ENCODE results near the gene PDE1A. TPM values are rescaled to one million over a fixed set of nuclear protein-coding genes. Genes with fewer than 3 reads are reported as not detected.

Gene PDE1A
- total and polyA plus RNA-seq, 2 of the 4 experiments (the other 2 are of a cell fraction): 0.24 to 0.90 TPM

DNA sequence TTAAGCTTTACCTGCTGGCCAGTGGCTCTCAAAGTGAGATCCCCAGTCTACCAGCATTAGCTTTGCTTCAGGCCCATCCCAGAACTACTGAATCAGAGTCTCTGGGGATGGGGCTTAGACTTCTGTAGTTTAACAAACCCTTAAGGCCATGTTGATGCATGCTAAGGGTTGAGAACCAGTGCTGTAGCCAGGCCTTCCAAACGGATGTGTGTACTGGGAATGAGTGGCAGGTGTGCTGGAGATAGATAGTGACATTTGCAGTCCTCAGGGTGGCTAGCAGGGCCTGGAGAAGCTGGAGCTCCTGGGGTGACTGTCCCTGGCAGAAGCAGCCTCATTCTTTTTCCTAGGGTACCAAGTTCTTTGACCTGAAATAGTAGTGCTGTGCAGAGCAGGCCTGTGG, 292.6 kb downstream of the PDE1A start:
- Histone ChIP-seq H3K4ac (ENCODE audit: low read depth, low read length) (no peak overlapping the region), H3K56ac (ENCODE audit: extremely low read depth, insufficient read depth, low read length) (no peak overlapping the region), H3K18ac (ENCODE audit: low read depth, low read length) (no peak overlapping the region; the same call in 1 of the 2 replicates), H4K5ac (ENCODE audit: low read depth, low read length) (no peak overlapping the region), H4K20me1 (ENCODE audit: insufficient read depth, low read length) (no peaks in the 10 kb centered on the region), H2BK15ac (ENCODE audit: low read depth, low read length) (no peak overlapping the region), H2BK5ac (ENCODE audit: low read depth, low read length, poor library complexity, severe bottlenecking) (no peak overlapping the region), H2BK20ac (ENCODE audit: low read depth, low read length) (no peak overlapping the region), H2BK120ac (ENCODE audit: low read depth, low read length) (no peak overlapping the region; the same call in 1 of the 2 replicates), H3K23ac (ENCODE audit: low read depth, low read length) (no peak overlapping the region), H3K4me2 (ENCODE audit: low read depth, low read length) (no peak overlapping the region), H3K27me3 (ENCODE audit: control insufficient read depth, insufficient read depth, low read length) (no peaks in the 10 kb centered on the region), H4K8ac (ENCODE audit: low read depth in 2 of 2, low read length in 2 of 2) (no peak overlapping the region), H3K9me3 (ENCODE audit: control insufficient read depth, insufficient read depth, low read length) (no peaks in the 10 kb centered on the region), H3K36me3 (ENCODE audit: control insufficient read depth, insufficient read depth, low read length) (no peaks in the 10 kb centered on the region), H3K4me1 (ENCODE audit: control insufficient read depth, insufficient read depth, low read length) (peaks cover 10% of the 10 kb centered on the region), H2AK9ac (replicated peaks; ENCODE audit: low read depth, low read length, poor library complexity) (no peak overlapping the region), H2AFZ (replicated peaks; ENCODE audit: low read length, poor library complexity) (peak overlapping the region; percentile 36), H3K9ac (ENCODE audit: low read depth, low read length) (no peak overlapping the region), H3K14ac (replicated peaks; ENCODE audit: low read depth, low read length) (no peak overlapping the region; the same call in 1 of the 2 replicates), H3K9me1 (ENCODE audit: insufficient read depth, low read length) (0 out of 2 replicates have a peak, but pooled peaks cover 3% of the 10 kb centered on the region), H3K4me3 (ENCODE audit: insufficient read depth, low read depth, low read length) (no peak overlapping the region), H2AK5ac (ENCODE audit: low read depth, low read length) (no peak overlapping the region), H3K27ac (ENCODE audit: insufficient read depth, low read length) (no peak overlapping the region), H4K91ac (ENCODE audit: insufficient read depth, low read depth, low read length) (no peak overlapping the region), H3K79me1 (ENCODE audit: low read depth in 1 of 2, low read length in 2 of 2) (no peaks in the 10 kb centered on the region)
- ChIA-PET CTCF (no interaction called here), POLR2A (ENCODE audit: unreplicated experiment) (no interaction called here)
- ATAC-seq (ENCODE audit: low read depth) (no peak), DNase-seq (no peak)
- dilution Hi-C loops (cut with HindIII; ENCODE audit: low sequenced_read_pairs, unreplicated experiment) (no loop called here), in situ Hi-C loops (cut with MboI; ENCODE audit: low sequenced_read_pairs) (loop anchor here (25.0 kb wide), 1 partner anchor 547 kb away; no protein-coding TSS in a partner anchor), intact Hi-C loops (cut with micrococcal nuclease) (loop anchor here (5.0 to 10.0 kb wide), 3 partner anchors 669 to 1152 kb away; partner anchors contain the start of gene UBE2E3)
- BruUV-seq (replicated peaks): no TSS peak
- TF ChIP-seq BHLHE40 (IDR thresholded peaks at IDR 0.05; ENCODE audit: low read depth, low read length) (no peak), NFE2L2 (IDR thresholded peaks at IDR 0.05; ENCODE audit: low read depth, low read length) (no peak), SMC3 (IDR thresholded peaks at IDR 0.05; ENCODE audit: low read depth, low read length) (no peak), POLR2A (IDR thresholded peaks at IDR 0.05; ENCODE audit: low read depth, low read length) (no peak)
- 83% methylated on average over 1 of the region's 1 CpG; no CpG with 5 or more reads in 1 of the 2 experiments for WGBS, 2 experiments (ENCODE audit: extremely low coverage in 2 of 2, insufficient read length in 1 of 2)
